ENCODE results near the gene DTWD2. TPM values are rescaled to one million over a fixed set of nuclear protein-coding genes. Genes with fewer than 3 reads are reported as not detected.
"Not testable (repeated sequence)": the region's sequence is repeated elsewhere in the genome, so short reads cannot be mapped to it uniquely, and the experiment has no call there.

DTWD2 gene
- total RNA-seq, 4 donors from 2014 or later: 6.1 to 9.8 (median 6.3) TPM

DNA sequence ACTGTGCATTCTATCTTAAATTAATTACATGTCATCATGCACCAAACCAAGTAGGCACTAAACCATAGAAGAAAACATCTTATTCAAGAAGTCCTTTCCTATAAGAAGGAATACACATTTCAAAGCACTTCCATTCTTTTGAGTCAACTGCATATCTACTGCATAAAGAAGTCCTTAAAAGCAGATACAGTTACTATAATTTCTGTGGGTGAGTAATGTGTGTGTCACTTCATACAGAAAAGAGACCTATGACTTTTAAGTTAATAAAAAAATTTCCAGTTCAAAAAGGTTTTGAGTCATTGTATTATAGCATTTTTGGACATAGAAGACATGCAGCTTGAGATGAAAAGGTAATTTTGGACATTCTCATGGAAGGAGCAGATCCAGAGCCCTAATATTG, 125.0 kb downstream of the DTWD2 start:
- no peak overlapping the region for H3K4me3 ChIP-seq
- H3K27me3 ChIP-seq: no peaks in the 10 kb centered on the region
- no peaks in the 10 kb centered on the region for H3K36me3 ChIP-seq
- no peak overlapping the region for H3K27ac ChIP-seq
- no peaks in the 10 kb centered on the region for H3K4me1 ChIP-seq
- H3K9me3 ChIP-seq: no peaks in the 10 kb centered on the region
- DNase-seq (ENCODE audit: low spot score in 2 of 2): no peak
- no peak for TF ChIP-seq POLR2A (IDR thresholded peaks at IDR 0.05)
- no peak for TF ChIP-seq EP300 (IDR thresholded peaks at IDR 0.05)
- TF ChIP-seq, protein P1, sequence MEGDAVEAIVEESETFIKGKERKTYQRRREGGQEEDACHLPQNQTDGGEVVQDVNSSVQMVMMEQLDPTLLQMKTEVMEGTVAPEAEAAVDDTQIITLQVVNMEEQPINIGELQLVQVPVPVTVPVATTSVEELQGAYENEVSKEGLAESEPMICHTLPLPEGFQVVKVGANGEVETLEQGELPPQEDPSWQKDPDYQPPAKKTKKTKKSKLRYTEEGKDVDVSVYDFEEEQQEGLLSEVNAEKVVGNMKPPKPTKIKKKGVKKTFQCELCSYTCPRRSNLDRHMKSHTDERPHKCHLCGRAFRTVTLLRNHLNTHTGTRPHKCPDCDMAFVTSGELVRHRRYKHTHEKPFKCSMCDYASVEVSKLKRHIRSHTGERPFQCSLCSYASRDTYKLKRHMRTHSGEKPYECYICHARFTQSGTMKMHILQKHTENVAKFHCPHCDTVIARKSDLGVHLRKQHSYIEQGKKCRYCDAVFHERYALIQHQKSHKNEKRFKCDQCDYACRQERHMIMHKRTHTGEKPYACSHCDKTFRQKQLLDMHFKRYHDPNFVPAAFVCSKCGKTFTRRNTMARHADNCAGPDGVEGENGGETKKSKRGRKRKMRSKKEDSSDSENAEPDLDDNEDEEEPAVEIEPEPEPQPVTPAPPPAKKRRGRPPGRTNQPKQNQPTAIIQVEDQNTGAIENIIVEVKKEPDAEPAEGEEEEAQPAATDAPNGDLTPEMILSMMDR (IDR thresholded peaks at IDR 0.05): no peak

DNA sequence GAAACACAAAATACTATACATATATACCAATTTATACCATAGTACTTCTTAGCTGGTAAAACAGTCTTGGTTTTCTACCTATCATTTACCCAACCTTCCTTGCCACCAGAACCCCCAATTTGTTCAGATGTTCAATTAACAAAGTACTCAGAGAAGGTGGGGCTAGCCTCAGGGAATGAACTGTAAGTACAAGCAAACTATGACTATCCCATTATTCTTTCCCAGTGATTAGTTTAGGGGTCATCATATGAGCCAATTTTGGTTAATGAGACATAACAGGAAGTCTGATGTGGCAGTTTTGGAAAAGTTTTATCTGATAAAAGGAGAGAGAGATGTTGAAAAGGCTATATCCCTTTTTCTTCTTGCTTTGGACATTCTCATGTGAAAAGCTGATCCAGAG, 125.8 kb downstream of the DTWD2 start:
- no peaks in the 10 kb centered on the region for H3K9me3 ChIP-seq
- H3K4me1 ChIP-seq: no peaks in the 10 kb centered on the region
- H3K27me3 ChIP-seq: no peaks in the 10 kb centered on the region
- no peak for DNase-seq (ENCODE audit: low spot score in 2 of 2)
- H3K27ac ChIP-seq: no peak overlapping the region
- H3K36me3 ChIP-seq: no peaks in the 10 kb centered on the region
- no peak overlapping the region for H3K4me3 ChIP-seq
- TF ChIP-seq POLR2A (IDR thresholded peaks at IDR 0.05) (no peak), EP300 (IDR thresholded peaks at IDR 0.05) (no peak)
- TF ChIP-seq, protein P1 (IDR thresholded peaks at IDR 0.05): no peak

DNA sequence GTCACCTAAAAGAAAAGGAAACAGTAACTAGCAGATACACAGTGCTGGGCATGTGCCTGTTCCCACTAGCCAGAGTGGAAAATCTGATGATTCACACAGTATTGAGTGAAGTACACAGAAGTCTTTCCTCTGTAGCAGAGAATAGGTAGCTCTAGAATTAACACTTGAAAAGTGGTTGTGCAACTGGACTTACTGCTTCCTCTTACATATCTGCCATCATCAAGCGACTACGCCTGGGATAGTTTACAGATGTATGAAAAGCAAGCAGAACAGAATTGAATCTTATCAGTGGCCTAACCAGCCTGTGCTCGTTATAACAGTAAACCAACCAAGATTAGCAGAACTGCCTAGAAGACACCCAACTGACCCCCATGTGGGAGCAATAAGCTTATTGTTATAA, 130.6 kb downstream of the DTWD2 start:
- Histone ChIP-seq H3K27me3 (no peaks in the 10 kb centered on the region), H3K27ac (no peak overlapping the region), H3K4me1 (no peaks in the 10 kb centered on the region), H3K36me3 (no peaks in the 10 kb centered on the region), H3K9me3 (peaks cover 0 to 5% (median 0%) of the 10 kb centered on the region in 4 donors), H3K4me3 (no peak overlapping the region)
- DNase-seq (ENCODE audit: low spot score in 2 of 2): no peak
- TF ChIP-seq EP300 (IDR thresholded peaks at IDR 0.05) (no peak), POLR2A (IDR thresholded peaks at IDR 0.05) (no peak)
- TF ChIP-seq, protein P1 (IDR thresholded peaks at IDR 0.05): no peak
- WGBS, 2 donors: 85 to 88% methylated on average over 3 of the region's 3 CpGs

DNA sequence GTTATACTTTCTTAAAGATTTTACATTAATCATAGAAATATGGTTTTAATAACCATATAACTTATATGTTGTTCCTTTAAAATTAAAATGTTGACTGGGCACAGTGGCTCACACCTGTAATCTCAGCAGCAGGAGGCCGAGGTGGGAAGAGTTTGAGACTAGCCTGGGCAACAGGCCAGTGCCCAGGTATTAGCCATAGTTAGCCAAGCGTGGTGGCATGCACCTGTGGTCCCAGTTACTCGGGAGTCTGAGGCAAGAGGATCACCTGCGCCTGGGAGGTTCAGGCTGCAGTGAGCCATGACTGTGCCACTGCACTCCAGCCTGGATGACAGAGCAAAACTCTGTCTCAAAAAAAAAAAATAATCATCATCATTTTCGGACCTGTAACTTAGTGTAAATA, 133.5 kb downstream of the DTWD2 start:
- Histone ChIP-seq H3K27me3 (no peaks in the 10 kb centered on the region), H3K27ac (no peak overlapping the region), H3K4me3 (no peak overlapping the region), H3K36me3 (peaks cover 0 to 5% (median 0%) of the 10 kb centered on the region in 3 donors), H3K4me1 (no peaks in the 10 kb centered on the region), H3K9me3 (peaks cover 0 to 29% (median 4%) of the 10 kb centered on the region in 4 donors)
- WGBS, 2 donors: 77 to 85% methylated on average over 5 of the region's 5 CpGs
- no peak for DNase-seq (ENCODE audit: low spot score in 2 of 2)
- no peak for TF ChIP-seq POLR2A (IDR thresholded peaks at IDR 0.05)
- TF ChIP-seq, protein P1 (IDR thresholded peaks at IDR 0.05): no peak
- no peak for TF ChIP-seq EP300 (IDR thresholded peaks at IDR 0.05)

DNA sequence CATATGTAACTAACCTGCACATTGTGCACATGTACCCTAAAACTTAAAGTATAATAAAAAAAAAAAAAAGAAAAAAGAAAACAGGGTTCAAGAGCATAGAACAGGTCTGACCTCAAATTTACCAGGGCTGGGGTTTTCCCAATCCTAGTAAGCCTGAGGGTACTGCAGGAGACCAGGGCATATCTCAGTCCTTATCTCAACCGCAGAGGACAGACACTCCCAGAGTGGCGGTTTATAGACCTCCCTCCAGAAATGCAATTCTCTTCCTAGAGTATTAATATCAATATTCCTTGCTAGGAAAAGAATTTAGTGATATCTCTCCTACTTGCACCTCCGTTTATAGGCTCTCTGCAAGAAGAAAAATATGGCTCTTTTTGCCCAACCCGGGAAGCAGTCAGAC, 136.6 kb downstream of the DTWD2 start:
- H3K9me3 ChIP-seq: peaks cover 0 to 29% (median 4%) of the 10 kb centered on the region in 4 donors
- H3K4me3 ChIP-seq; DNase-seq (ENCODE audit: low spot score in 2 of 2); H3K36me3 ChIP-seq; H3K27ac ChIP-seq; H3K4me1 ChIP-seq; H3K27me3 ChIP-seq: not testable (repeated sequence)
- 94% methylated on average over 4 of the region's 4 CpGs for WGBS, 2 donors

DNA sequence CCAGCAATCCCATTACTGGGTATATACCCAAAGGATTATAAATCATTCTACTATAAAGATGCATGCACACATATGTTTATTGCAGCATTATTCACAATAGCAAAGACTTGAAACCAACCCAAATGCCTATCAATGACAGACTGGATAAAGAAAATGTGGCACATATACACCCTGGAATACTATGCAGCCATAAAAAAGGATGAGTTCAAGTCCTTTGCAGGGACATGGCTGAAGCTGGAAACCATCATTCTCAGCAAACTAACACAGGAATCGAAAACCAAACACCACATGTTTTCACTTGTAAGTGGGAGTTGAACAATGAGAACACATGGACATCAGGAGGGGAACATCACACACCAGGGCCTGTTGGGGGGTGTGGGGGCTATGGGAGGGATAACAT, 138.8 kb downstream of the DTWD2 start:
- WGBS, 2 donors: 93 to 94% methylated on average over 1 of the region's 1 CpG
- H3K27ac ChIP-seq; DNase-seq (ENCODE audit: low spot score in 2 of 2): not testable (repeated sequence)

More for the DNA sequence above, 138.8 kb downstream of the DTWD2 start:
- H3K4me3 ChIP-seq, H3K36me3 ChIP-seq, H3K27me3 ChIP-seq, H3K4me1 ChIP-seq: not testable (repeated sequence)
- peaks cover 0 to 29% (median 4%) of the 10 kb centered on the region in 4 donors for H3K9me3 ChIP-seq
